ENCODE results near the gene NR3C1. TPM values are rescaled to one million over a fixed set of nuclear protein-coding genes. Genes with fewer than 3 reads are reported as not detected.
A peak's percentile ranks its signal among the peaks of the same experiment; 100 is the strongest.

Gene NR3C1
- total and polyA plus RNA-seq, 2 of the 13 experiments (the other 11 are each of a cell fraction or from before 2014, with no cell fraction given), result 10.0 to 24.3 TPM

DNA sequence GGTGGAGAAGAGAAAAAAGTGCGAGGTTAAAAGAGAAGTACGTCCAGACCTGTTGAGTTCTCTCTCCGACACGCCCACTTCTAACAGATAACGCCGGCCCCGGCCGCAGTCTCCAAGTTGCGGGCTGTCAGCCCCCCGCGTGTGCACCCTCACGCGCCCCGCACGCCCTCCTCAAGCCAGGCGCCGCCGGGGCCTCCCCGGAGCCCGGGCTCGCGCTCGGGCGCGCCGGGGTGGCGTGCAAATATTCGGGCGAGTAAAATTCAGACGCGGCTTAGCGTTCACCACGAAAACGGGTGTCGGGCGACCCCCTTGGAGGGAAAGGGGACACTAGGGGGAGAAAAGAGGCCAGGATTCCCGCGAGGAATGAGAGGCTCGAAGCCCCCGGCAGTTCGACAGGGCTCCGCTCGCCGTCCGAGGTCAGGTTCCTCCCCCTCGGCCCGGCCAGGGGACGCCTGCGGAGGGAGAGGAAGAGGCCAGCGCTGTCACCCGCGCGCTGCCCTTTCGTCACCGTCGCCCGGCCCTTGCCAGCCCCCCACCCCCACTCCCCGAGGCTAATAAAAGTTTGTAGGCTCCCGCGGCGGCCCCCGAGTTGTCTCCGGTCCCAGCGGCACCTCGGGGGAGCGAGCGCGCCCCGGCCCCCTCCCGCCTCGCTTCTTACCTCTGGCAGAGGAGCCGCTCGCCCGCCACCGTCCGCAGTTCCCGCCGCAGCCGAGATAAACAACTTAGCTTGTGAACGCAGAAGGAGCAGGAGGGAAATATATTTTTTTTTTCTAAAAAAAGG, 743 bp downstream of the NR3C1 start:
- Histone ChIP-seq H2AFZ (ENCODE audit: low read length) (no peak overlapping the region), H3K36me3 (replicated peaks in 1 of 2; ENCODE audit: control insufficient read depth in 1 of 2, insufficient read depth in 2 of 2, low read length in 2 of 2) (no peaks in the 10 kb centered on the region), H3K27ac (ENCODE audit: extremely low read length, insufficient read depth, low read length) (peak overlapping the region; percentile 96), H3K4me2 (ENCODE audit: low read depth, low read length) (peak overlapping the region; percentile 87), H3K9me3 (ENCODE audit: low read length) (no peaks in the 10 kb centered on the region), H3K4me3 (replicated peaks in 1 of 3; ENCODE audit: insufficient read depth in 1 of 3, low read depth in 2 of 3, low read length in 3 of 3) (peak overlapping the region; percentile 80 to 96 (median 95)), H3K79me2 (ENCODE audit: insufficient read depth, low read length) (peaks cover 51% of the 10 kb centered on the region), H3K27me3 (ENCODE audit: control insufficient read depth in 1 of 2, insufficient read depth in 2 of 2, low read length in 2 of 2) (no peaks in the 10 kb centered on the region; a peak in 1 of 5 replicates), H4K20me1 (ENCODE audit: insufficient read depth, low read length) (peaks cover 3% of the 10 kb centered on the region; the same call in 1 of the 2 replicates), H3K4me1 (ENCODE audit: insufficient read depth, low read length) (peaks cover 52% of the 10 kb centered on the region), H3K9ac (ENCODE audit: insufficient read depth, low read depth, low read length) (peak overlapping the region; percentile 91)
- ChIA-PET CTCF (ENCODE audit: low intra/inter-chr PET ratio, low total read pairs) (no interaction called here), POLR2A (interaction anchor here (1.3 to 2.7 kb wide), 6 partner anchors 9 to 271 kb away, joined by 3 to 7 read pairs (median 6); no protein-coding TSS in a partner anchor)
- in situ Hi-C loops (cut with HindIII; ENCODE audit: extremely low pct_ligation_motif_present, low pct_unique_long_range_greater_than_20kb), result no loop called here
- DNase-seq (ENCODE audit: low spot score) (peak; percentile 34), FAIRE-seq (no peak), ATAC-seq (peak; percentile 62)
- no TSS peak for BruUV-seq (replicated peaks)
- WGBS (ENCODE audit: low lambda C conversion rate), result 0% methylated on average over 27 of the region's 80 CpGs
- intact Hi-C loops (cut with micrococcal nuclease; ENCODE audit: unreplicated experiment), result loop anchor here (2.0 to 10.0 kb wide), 6 partner anchors 95 to 480 kb away; no protein-coding TSS in a partner anchor
- TF ChIP-seq, protein P1, sequence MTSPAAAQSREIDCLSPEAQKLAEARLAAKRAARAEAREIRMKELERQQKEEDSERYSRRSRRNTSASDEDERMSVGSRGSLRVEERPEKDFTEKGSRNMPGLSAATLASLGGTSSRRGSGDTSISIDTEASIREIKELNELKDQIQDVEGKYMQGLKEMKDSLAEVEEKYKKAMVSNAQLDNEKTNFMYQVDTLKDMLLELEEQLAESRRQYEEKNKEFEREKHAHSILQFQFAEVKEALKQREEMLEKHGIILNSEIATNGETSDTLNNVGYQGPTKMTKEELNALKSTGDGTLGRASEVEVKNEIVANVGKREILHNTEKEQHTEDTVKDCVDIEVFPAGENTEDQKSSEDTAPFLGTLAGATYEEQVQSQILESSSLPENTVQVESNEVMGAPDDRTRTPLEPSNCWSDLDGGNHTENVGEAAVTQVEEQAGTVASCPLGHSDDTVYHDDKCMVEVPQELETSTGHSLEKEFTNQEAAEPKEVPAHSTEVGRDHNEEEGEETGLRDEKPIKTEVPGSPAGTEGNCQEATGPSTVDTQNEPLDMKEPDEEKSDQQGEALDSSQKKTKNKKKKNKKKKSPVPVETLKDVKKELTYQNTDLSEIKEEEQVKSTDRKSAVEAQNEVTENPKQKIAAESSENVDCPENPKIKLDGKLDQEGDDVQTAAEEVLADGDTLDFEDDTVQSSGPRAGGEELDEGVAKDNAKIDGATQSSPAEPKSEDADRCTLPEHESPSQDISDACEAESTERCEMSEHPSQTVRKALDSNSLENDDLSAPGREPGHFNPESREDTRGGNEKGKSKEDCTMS (CRISPR knock-in tag; conservative IDR thresholded peaks at IDR 0.05), result no peak
- TF ChIP-seq HDAC1 (CRISPR knock-in tag; IDR thresholded peaks at IDR 0.05), result 0 out of 2 replicates have a peak, but pooled peaks have one; percentile 0
- no peak for TF ChIP-seq NONO (IDR thresholded peaks at IDR 0.05)
- no peak for TF ChIP-seq NONO (CRISPR knock-in tag; conservative IDR thresholded peaks at IDR 0.05)
- no peak for TF ChIP-seq CCDC6 (CRISPR knock-in tag; IDR thresholded peaks at IDR 0.05)
- TF ChIP-seq ZNF354B (CRISPR knock-in tag; IDR thresholded peaks at IDR 0.05), result no peak
- peak; percentile 43; the same call in 1 of the 2 replicates for TF ChIP-seq TBX2 (CRISPR knock-in tag; IDR thresholded peaks at IDR 0.05; ENCODE audit: borderline replicate concordance)
- TF ChIP-seq ZNF672 (CRISPR knock-in tag; IDR thresholded peaks at IDR 0.05), result no peak
- TF ChIP-seq CEBPZ (IDR thresholded peaks at IDR 0.05; ENCODE audit: low read length), result no peak
- no peak for TF ChIP-seq ZNF337 (CRISPR knock-in tag; IDR thresholded peaks at IDR 0.05; ENCODE audit: borderline replicate concordance, low read depth)
- TF ChIP-seq GATAD2A (CRISPR knock-in tag; IDR thresholded peaks at IDR 0.05), result peak; percentile 8; the same call in 1 of the 2 replicates
- peak; percentile 80; the same call in 1 of the 2 replicates for TF ChIP-seq ZNF777 (CRISPR knock-in tag; IDR thresholded peaks at IDR 0.05)
- no peak for TF ChIP-seq ZNF589 (CRISPR knock-in tag; conservative IDR thresholded peaks at IDR 0.05)
- no peak for TF ChIP-seq NFIC (IDR thresholded peaks at IDR 0.05; ENCODE audit: low read length)
- TF ChIP-seq UBTF (CRISPR knock-in tag; IDR thresholded peaks at IDR 0.05), result no peak; the same call in none of the 2 replicates
- no peak for TF ChIP-seq SSRP1 (CRISPR knock-in tag; IDR thresholded peaks at IDR 0.05)
- 0 out of 2 replicates have a peak, but pooled peaks have one; percentile 15 for TF ChIP-seq ZNF225 (CRISPR knock-in tag; IDR thresholded peaks at IDR 0.05)

All from HepG2 (cell line).